Natural killer cell treated with Interleukin-12 subunit alpha and Interleukin-12 subunit beta and Interleukin-15 and Interleukin-18, amount 100 ng/mL, for 72 hours (primary cell): ENCODE data around the gene SLC6A4. TPM values are rescaled to one million over a fixed set of nuclear protein-coding genes. Genes with fewer than 3 reads are reported as not detected.

ENCODE experiments used
- ATAC-seq, 2 donors: fragments of 150-1000 bp; cut with Tn5 transposase in 1 of 2; sonication (Bioruptor Pico), chemical (Tn5 transposase) in 1 of 2; 2 replicates each; pipeline ENCODE4 v1.10.0; 2021
- DNase-seq: peaks from one replicate; pipeline ENCODE4 v3.0.0; 2022; ENCODE audit warnings: low spot score
- H3K27ac Mint-ChIP-seq, 2 donors: 1 replicate in 1 of 2; 2 replicates in 1 of 2; pipeline ENCODE4 v1.8.0; 2022; ENCODE audit warnings: mixed read lengths in 2 of 2, mild to moderate bottlenecking in 1 of 2, moderate library complexity in 1 of 2
- H3K27me3 Mint-ChIP-seq, 2 donors: 1 replicate in 1 of 2; 2 replicates in 1 of 2; pipeline ENCODE4 v1.8.0; 2022; ENCODE audit warnings: mixed read lengths in 2 of 2
- H3K36me3 Mint-ChIP-seq: one replicate; pipeline ENCODE4 v1.8.0; 2022; ENCODE audit warnings: mixed read lengths
- H3K4me1 Mint-ChIP-seq, 2 donors: 1 replicate in 1 of 2; 2 replicates in 1 of 2; pipeline ENCODE4 v1.8.0; 2022; ENCODE audit warnings: low read depth in 2 of 2, mixed read lengths in 2 of 2, mild to moderate bottlenecking in 1 of 2
- H3K4me3 Mint-ChIP-seq: one replicate; pipeline ENCODE4 v1.8.0; 2022; ENCODE audit warnings: mixed read lengths
- H3K9me3 Mint-ChIP-seq: 2 replicates; pipeline ENCODE4 v1.8.0; 2022; ENCODE audit warnings: mixed read lengths
- total RNA-seq, 2 donors: library from RNA; stranded (reverse); gene quantifications; one replicate each; pipeline ENCODE4 v1.2.3, GENCODE V29; 2022

SLC6A4 gene
- under 1 TPM in 1 of 2 donors, not detected in 1; 0.12 TPM for total RNA-seq

GRCh38 chr17:30235386-30236296, at the start of gene SLC6A4:
Gene SLC6A4, minus strand, starts transcription at chr17:30235697. Its CDS starts 13,739 bp downstream, at chr17:30221958.
- Mint-ChIP-seq H3K36me3 (no peaks in the 10 kb centered on the region), H3K9me3 (no peaks in the 10 kb centered on the region), H3K27me3 (peaks cover 51 to 59% of the 10 kb centered on the region in 2 donors), H3K4me3 (peak within 1 kb of the TSS; percentile 43), H3K4me1 (peaks cover 12 to 23% of the 10 kb centered on the region in 2 donors), H3K27ac (no peak within 1 kb of the TSS)
- ATAC-seq = peak in 1 of 2 donors; percentile 19
- DNase-seq = no peak

GRCh38 chr17:30279156-30279555, 43.7 kb upstream of the SLC6A4 start:
- H3K4me1 Mint-ChIP-seq = peaks cover 5 to 7% of the 10 kb centered on the region in 2 donors
- H3K27me3 Mint-ChIP-seq = no peaks in the 10 kb centered on the region
- DNase-seq (no peak), ATAC-seq (no peak)
- peaks cover 23% of the 10 kb centered on the region for H3K36me3 Mint-ChIP-seq
- no peak overlapping the region for H3K27ac Mint-ChIP-seq
- no peak overlapping the region for H3K4me3 Mint-ChIP-seq
- H3K9me3 Mint-ChIP-seq = no peaks in the 10 kb centered on the region

GRCh38 chr17:30278032-30278431, 42.5 kb upstream of the SLC6A4 start:
- H3K4me1 Mint-ChIP-seq = peaks cover 5 to 7% of the 10 kb centered on the region in 2 donors
- peaks cover 30% of the 10 kb centered on the region for H3K36me3 Mint-ChIP-seq
- H3K27ac Mint-ChIP-seq = no peak overlapping the region
- no peak for DNase-seq
- no peak overlapping the region for H3K4me3 Mint-ChIP-seq
- ATAC-seq = no peak
- no peaks in the 10 kb centered on the region for H3K27me3 Mint-ChIP-seq
- no peaks in the 10 kb centered on the region for H3K9me3 Mint-ChIP-seq

GRCh38 chr17:30275911-30276310, 40.4 kb upstream of the SLC6A4 start:
- ATAC-seq = no peak
- no peaks in the 10 kb centered on the region for H3K27me3 Mint-ChIP-seq
- no peak overlapping the region for H3K27ac Mint-ChIP-seq

GRCh38 chr17:30274887-30275286, 39.4 kb upstream of the SLC6A4 start:
- Mint-ChIP-seq H3K36me3 (peaks cover 39% of the 10 kb centered on the region), H3K27ac (no peak overlapping the region), H3K4me1 (peaks cover 5 to 7% of the 10 kb centered on the region in 2 donors), H3K9me3 (no peaks in the 10 kb centered on the region), H3K4me3 (no peak overlapping the region), H3K27me3 (no peaks in the 10 kb centered on the region)
- ATAC-seq (no peak), DNase-seq (no peak)

More at GRCh38 chr17:30275911-30276310, 40.4 kb upstream of the SLC6A4 start:
- no peaks in the 10 kb centered on the region for H3K9me3 Mint-ChIP-seq
- peaks cover 38% of the 10 kb centered on the region for H3K36me3 Mint-ChIP-seq
- no peak for DNase-seq
- H3K4me3 Mint-ChIP-seq = no peak overlapping the region
- H3K4me1 Mint-ChIP-seq = peaks cover 5 to 7% of the 10 kb centered on the region in 2 donors

- H3K27me3 Mint-ChIP-seq = no peaks in the 10 kb centered on the region
- DNase-seq = no peak
- H3K27ac Mint-ChIP-seq = no peak overlapping the region
- peaks cover 43% of the 10 kb centered on the region for H3K36me3 Mint-ChIP-seq
- H3K9me3 Mint-ChIP-seq = no peaks in the 10 kb centered on the region
- no peak for ATAC-seq
- H3K4me3 Mint-ChIP-seq = no peak overlapping the region
- H3K4me1 Mint-ChIP-seq = peaks cover 5% of the 10 kb centered on the region in 2 donors
Observed at GRCh38 chr17:30273373-30273772, 37.9 kb upstream of the SLC6A4 start.

GRCh38 chr17:30271102-30271501, 35.6 kb upstream of the SLC6A4 start:
- DNase-seq (no peak), ATAC-seq (no peak)
- no peaks in the 10 kb centered on the region for H3K9me3 Mint-ChIP-seq
- H3K4me1 Mint-ChIP-seq = peaks cover 5% of the 10 kb centered on the region in 2 donors
- H3K27me3 Mint-ChIP-seq = no peaks in the 10 kb centered on the region
- no peak overlapping the region for H3K27ac Mint-ChIP-seq
- H3K4me3 Mint-ChIP-seq = no peak overlapping the region
- peaks cover 49% of the 10 kb centered on the region for H3K36me3 Mint-ChIP-seq

- Mint-ChIP-seq H3K4me1 (no peaks in the 10 kb centered on the region), H3K27me3 (no peaks in the 10 kb centered on the region), H3K36me3 (peaks cover 50% of the 10 kb centered on the region), H3K27ac (no peak overlapping the region), H3K9me3 (no peaks in the 10 kb centered on the region), H3K4me3 (no peak overlapping the region)
- no peak for ATAC-seq
- no peak for DNase-seq
Observed at GRCh38 chr17:30267625-30268024, 32.1 kb upstream of the SLC6A4 start.

- ATAC-seq = no peak
- no peak for DNase-seq
- Mint-ChIP-seq H3K4me1 (peaks cover 10 to 11% of the 10 kb centered on the region in 2 donors), H3K4me3 (no peak overlapping the region), H3K27me3 (no peaks in the 10 kb centered on the region), H3K9me3 (no peaks in the 10 kb centered on the region), H3K27ac (no peak overlapping the region), H3K36me3 (peaks cover 27% of the 10 kb centered on the region)
Observed at GRCh38 chr17:30263552-30264333, 28.2 kb upstream of the SLC6A4 start.

GRCh38 chr17:30256756-30257506, 21.4 kb upstream of the SLC6A4 start:
- Mint-ChIP-seq H3K9me3 (no peaks in the 10 kb centered on the region), H3K4me1 (peaks cover 17 to 18% of the 10 kb centered on the region in 2 donors), H3K27me3 (no peaks in the 10 kb centered on the region), H3K27ac (no peak overlapping the region), H3K36me3 (peaks cover 6% of the 10 kb centered on the region), H3K4me3 (no peak overlapping the region)
- DNase-seq (no peak), ATAC-seq (no peak)

- Mint-ChIP-seq H3K27me3 (no peaks in the 10 kb centered on the region), H3K9me3 (no peaks in the 10 kb centered on the region), H3K4me3 (no peak overlapping the region), H3K4me1 (peaks cover 11 to 16% of the 10 kb centered on the region in 2 donors), H3K36me3 (peaks cover 18% of the 10 kb centered on the region), H3K27ac (no peak overlapping the region)
- no peak for ATAC-seq
- DNase-seq = no peak
Observed at GRCh38 chr17:30254150-30254549, 18.7 kb upstream of the SLC6A4 start.

- no peaks in the 10 kb centered on the region for H3K9me3 Mint-ChIP-seq
- peaks cover 24% of the 10 kb centered on the region for H3K36me3 Mint-ChIP-seq
- H3K4me1 Mint-ChIP-seq = peaks cover 5 to 10% of the 10 kb centered on the region in 2 donors
- no peak overlapping the region for H3K27ac Mint-ChIP-seq
- ATAC-seq = no peak
- DNase-seq = no peak
- no peak overlapping the region for H3K4me3 Mint-ChIP-seq
- no peaks in the 10 kb centered on the region for H3K27me3 Mint-ChIP-seq
Observed at GRCh38 chr17:30253312-30253711, 17.8 kb upstream of the SLC6A4 start.

- Mint-ChIP-seq H3K36me3 (peaks cover 34% of the 10 kb centered on the region), H3K4me1 (peaks cover 10 to 17% of the 10 kb centered on the region in 2 donors), H3K27ac (no peak overlapping the region), H3K4me3 (no peak overlapping the region), H3K9me3 (no peaks in the 10 kb centered on the region), H3K27me3 (no peaks in the 10 kb centered on the region)
- DNase-seq (no peak), ATAC-seq (no peak)
Observed at GRCh38 chr17:30251931-30252330, 16.4 kb upstream of the SLC6A4 start.
